SIG-M5 treated with dmso at 0.1 percent for 504 hours (cell line): ENCODE measurements around the gene FCAMR.

Experiments used
- DNase-seq: peaks from one replicate; lab custom pipeline; 2025; ENCODE audit not compliant: unreplicated experiment; lab: John Stamatoyannopoulos, UW

Gene FCAMR

DNA sequence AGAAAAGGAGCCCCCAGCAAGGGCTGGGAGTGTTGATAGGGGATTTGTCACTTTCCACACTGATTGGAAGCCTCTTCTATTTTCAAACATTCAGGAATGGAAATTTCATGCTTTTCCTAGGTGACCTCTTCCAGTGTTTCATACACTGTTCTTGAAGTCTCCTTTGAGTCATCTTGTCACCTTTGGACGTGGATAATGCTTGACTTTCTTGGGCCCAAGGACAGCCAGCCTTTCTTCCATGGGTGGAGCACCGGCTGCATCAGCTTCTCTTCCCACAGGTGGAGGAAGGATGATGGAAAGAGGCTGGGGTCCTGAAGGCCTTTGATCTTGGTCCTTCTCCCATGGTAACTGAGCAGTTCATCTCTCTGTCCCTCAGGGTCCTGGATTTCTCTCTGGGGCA is 12.1 kb downstream of the FCAMR start:
- DNase-seq: no peak

DNA sequence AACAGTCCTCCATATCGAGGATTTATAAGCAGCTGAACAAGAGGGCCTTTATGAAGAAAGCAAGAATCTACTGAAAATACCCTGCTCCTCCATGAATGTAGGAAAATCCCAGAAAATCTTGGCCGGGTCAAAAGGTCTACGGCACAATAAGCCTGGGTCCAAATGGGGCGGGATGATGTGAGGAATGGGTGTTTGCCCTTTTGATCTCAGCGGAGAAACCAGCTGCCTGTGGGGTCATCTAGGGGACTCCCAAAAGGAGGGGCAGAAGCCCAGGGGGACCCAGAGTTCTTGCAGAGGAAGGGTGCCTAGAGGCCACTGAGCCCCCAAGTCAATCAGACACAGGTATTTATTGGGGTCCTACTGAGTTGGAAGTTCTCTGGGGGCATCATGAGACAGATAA is 12.6 kb downstream of the FCAMR start:
- no peak for DNase-seq

DNA sequence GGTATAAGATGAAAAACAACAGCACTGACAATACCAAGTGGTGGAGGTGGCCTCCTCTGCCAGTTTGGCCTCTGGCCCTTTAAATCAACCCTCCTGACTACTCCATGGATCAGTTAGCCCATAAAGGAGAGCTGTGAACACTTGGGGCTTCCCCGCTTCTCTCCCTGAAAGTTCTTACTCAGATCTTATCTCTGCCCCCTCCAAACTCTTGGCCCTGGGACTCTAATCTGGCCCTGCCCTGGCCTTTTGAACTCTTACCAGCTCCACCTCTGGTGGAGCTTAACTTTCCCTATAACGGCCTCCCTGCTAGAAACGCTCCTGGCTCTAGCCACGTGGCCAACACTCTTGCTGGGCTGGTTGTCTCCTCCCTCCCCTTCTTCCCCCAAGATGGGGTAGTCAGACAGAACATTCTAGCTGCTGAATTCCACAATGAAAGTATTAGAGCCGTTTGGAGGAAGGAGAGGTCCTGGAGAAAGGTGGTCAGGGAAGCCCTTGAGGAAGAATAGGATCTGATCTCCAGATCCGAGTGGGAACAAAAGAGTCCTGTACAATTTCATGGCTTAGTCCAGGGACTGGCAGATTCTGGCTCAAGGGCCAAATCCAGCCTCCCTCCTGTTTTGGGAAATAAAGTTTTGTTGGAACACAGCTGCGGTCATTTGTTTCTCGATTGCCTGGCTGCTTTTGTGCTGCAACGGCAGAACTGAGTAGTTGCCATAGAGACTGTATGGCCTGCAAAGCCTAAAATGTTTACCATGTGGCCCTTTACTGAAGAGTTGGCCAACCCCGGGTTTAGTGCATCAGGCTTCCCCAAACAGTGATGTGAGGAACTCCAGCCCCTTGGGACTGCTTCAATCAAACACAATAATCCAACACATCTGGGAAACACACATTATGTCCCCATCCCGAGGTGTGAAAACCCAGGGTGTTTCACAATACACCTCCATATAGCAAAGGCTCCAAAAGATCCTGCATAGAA is 14.5 kb downstream of the FCAMR start:
- no peak for DNase-seq

DNA sequence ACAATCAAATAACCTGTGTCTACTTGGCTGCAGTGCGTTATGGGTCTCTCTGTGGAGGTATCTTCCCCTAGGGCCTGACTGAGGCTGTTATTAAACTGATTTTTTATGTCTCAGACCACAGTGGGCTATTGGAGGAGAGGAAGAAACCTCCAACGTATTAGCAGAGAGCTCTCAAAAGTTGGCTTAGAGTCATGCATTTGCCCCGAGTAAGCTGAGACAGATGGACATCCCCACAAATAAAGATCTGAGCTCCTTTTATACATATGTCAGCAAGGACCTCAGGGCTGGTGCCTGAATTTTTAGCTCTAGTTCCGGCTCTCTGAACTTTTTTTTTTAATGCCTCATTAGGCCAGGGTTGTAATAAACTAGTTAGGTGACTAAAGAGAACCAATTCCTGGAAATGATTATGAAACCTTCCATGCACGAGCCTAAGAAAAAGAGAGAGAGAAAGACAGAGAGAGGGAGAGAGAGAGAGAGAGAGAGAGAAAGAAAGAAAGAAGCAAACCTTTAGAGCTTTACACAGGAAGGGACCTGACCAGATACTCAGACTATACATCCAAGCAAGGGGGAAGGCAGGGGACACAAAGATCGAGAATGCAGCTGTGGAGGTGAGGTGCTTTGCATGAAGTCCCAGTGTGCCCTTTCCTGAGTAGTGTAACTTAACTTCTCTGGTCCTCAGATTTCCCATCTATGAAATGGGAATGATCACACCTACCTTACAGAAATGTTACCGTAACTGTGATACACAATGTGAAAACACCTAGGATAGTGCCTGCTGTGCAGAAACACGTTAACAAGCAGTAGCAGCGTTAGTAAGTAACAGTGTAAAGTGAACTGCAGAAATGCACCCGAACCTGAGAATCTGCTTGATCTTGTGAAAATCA is 15.6 kb downstream of the FCAMR start:
- DNase-seq: no peak

DNA sequence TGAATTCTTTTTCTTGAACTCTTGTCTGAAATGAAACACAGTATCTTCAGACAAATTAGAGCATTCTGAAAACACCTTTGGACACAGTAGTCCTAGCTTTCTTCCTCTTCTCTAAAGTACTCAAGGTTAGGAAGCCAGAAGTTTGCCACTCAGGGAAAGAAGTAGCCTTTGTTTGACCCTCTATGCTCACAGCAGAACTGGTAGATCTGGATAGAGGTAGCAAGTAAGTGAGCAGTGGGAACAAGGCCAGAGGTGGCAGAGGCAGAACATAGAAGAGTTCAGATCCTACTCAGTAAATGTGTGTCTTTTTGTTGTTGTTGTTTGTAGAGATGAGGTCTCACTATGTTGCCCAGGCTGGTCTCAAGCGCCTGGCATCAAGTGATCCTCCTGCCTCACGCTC is 16.6 kb downstream of the FCAMR start:
- DNase-seq: peak; percentile 28

DNA sequence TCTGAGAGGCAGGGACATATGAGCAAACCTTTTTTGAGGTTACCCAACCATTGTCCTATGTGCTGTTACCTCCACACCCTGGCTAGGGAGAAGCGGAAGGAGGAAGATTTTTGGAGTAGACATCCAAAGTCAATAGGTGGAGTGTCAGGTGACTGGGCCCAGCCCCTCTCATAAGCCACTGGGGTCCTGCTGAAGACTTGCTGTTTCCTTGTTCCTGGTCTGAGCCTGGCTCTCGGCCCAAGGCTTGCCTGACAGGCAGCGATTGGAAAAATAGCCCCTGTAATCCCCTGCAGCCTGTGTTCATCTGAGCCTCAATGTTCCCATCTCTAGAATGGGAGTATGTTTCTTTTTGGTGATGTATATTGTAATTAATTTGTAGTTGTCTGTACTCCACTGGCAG is 17.1 kb downstream of the FCAMR start:
- no peak for DNase-seq

DNA sequence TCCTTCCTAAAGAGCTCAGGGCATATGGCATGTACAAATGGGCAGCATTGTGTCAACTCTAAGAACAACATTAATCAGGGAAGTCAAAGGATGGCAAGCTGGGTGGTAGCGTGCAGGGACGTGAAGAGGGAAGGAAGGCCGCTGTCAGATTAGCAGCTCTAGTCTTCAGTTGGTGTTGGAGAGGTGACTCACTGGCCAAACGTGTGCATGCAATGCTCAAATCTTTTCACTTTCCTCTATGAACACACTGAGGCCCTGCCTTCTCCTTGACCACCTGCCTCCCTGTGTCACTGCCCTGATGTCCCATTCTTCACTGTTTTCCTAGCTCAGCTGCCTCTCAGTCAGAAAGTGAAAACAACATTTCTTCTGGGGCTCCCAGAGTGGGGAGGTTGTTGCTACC is 18.1 kb downstream of the FCAMR start:
- DNase-seq: peak; percentile 19

DNA sequence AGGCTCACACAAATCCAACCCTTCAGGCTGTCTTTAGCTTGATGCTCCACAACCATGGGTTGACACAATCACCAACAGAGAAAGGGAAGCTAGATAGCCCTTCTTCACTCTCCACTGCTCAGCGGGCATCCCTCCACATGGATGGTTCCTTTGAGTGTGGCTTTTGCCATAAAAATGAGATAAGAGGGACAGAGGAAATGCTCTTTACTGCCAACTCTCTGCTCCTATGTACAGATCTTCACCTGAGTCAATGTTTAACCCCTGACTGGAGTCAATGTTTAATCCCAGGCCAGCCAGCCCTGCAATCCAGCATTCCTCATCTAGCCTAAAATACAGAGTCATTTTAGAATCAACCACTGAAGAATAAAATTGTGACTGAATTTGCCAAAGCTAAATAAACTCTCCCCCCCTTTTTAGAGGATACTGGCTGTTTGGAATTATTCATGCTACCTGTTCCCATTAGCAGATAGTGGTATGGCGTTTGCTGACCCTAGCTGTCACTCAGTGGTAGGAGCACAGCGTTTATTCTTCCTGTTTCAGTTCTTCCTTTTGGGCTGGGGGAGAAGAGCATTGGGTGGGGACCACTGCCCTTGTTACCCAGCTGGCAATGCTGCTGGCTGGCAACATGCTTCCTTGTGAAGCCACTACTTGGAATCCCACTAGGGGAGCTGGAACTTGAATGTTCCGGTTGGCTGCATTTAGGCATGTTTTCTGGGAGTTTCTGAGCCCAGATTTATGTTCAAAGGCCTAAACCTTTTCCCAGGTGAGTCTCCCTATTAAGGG is 18.8 kb downstream of the FCAMR start:
- peak; percentile 20 for DNase-seq

DNA sequence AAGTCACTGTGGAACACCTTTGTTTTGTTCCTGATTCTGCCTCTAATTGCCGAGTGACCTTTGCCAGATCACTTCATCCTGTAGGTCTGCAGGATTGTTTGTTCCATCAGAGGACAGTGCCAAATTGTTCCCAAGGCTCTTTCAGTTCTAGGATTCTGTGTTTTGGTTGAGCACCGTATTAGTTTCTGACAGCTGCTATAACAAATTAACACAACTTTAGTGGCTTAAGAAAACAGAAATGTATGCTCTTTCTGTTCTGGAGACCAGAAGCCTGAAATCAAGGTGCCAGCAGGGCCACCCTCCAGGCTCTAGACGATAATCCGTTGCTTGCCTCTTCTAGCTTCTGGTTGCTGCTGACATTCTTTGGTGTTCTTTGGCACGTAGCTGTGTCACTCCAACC is 20.6 kb downstream of the FCAMR start:
- no peak for DNase-seq

DNA sequence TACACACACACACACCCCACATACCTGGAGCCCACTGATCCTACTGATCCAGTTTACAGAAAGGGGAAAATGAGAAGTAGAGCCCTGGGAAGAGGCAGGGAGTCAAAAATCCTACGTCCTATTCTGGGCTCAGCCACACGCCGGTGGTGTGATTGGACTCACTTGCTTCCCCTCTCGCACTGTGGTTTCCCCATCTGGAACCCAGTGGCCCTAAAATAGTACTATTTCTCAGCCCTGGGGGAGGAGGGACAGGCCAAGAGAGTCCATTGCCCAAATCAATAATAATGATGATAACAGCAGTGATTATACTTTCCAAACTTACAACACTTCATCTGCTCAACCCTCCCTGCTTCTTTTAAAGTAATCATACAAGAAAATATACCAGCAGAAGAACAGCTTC is 21.1 kb downstream of the FCAMR start:
- peak; percentile 51 for DNase-seq

DNA sequence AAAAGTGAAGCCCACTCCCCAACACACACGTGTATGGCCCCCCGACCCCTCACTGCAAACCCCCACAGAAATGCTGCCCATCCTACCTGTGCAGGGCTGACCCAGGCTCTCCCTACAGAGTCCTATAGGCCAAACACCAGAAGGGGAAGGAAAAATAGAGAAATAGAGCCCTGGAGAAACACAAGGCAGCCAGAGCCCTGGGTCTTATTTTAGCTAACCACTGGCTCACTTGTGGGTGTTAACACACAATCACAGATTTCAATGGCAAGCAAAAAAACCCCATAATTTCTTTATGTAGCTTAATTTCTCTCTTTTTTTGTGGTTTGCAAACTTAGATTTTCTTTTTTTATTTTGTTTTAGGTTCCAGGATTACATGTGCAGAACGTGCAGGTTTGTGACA is 23.0 kb downstream of the FCAMR start:
- DNase-seq: peak; percentile 29

DNA sequence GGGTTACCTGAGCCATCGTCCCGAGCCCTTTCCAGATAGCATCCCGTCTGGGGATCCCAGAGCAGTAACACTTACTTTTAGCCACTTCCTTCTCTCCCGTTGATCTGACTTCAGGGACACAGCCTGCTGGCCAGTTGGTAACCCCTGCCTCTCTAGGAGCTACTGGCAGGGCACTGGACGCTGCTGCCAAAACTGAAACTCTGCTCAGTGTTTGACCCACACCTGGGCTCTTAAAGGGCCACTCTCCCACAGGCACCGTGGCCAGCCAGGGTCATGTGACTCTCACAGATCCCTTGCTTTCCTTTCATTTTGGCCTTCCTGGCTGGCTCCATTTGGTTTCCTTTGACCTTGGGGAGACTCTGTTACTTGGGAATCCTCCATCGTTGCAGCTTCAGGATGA is 24.0 kb downstream of the FCAMR start, which contains the start of gene PIGR:
TSS of gene PIGR (minus strand) at position 206 of the 400 bp plus-strand sequence. CDS start 5,935 bp downstream, outside the sequence.
- no peak for DNase-seq

DNA sequence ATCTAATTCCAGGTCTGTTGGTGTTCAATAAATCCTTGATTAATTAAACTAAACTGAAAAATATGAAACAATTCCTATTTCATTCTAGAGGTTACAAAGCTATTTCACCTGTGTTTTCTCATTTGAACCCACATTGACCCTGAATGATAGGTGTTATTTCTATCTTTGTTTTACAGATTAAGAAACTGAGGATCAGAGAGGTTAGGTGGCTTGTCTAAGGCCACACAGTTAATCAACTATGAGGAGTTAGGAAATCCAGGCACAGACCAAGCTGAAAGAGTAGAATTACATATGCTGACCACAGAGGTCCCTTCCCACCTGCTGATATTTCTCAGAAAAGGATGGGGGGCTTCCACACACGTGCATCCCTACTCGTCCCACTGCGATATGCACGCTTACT is 24.5 kb downstream of the FCAMR start:
- no peak for DNase-seq

DNA sequence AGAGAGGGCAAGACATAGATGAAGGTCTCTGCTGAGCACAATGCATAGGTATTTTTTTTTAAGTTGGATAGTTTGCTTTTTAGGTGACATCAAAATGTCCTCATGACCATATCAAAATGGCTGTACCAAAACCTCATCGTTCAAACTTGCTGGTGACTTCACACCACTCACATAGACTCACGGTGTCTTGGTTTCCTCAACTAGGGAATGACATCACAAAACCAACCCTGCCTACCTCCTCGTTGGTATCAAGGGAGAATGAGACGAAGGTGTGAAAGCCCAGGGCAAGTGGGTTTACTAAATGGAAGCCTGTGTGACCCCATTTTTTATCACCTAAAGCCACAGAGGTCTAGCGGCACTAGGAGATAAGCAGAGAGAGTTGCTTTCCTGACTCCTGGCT is 25.6 kb downstream of the FCAMR start:
- no peak for DNase-seq

DNA sequence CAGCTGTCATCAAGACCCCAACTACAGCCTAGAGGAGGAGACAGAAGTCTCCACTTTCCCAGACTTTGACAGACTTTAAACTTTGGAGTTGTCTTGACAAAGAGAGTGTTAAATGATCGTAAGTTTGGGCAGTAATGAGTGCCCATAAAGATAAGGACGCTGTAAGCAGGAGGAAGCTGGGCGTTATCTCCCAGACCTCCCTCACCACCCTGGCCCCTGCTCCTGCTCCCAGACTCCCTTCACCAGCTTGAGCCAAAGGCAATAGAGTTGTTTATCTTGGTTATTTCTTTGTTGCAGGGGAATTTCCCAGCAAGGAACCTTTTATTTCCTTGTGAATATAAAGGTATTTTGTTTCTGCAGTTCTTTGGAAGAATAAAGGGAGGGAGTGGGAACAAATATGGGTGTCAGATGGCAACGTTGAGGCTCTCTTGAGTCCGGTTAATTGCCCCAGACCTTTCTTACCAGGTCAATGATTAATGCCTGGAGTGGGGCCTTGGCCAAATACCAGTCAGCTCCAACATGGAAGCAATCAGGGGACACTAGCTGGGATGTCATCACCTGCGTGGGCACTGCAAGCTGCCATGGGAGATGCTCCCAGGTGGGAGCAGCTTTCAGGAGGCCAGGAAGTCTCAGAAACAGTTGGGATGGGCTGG is 28.4 kb downstream of the FCAMR start:
- DNase-seq: no peak

DNA sequence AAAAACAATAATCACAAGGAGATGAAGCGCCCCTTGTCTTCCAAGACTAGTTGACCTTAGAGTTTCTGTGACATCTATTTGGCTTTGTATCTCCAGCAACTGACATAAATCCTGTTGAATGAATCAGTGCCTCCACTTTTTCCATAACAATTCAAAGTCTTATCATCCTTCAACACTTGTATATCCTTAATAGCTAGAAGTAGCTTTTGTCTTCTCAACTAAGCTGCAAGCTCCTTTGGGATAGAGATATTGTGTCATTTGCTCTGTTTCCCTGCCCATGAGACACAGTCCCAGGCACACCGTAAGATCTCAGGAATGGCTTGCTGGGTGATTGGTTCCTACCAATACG is 29.7 kb downstream of the FCAMR start:
- DNase-seq: no peak

DNA sequence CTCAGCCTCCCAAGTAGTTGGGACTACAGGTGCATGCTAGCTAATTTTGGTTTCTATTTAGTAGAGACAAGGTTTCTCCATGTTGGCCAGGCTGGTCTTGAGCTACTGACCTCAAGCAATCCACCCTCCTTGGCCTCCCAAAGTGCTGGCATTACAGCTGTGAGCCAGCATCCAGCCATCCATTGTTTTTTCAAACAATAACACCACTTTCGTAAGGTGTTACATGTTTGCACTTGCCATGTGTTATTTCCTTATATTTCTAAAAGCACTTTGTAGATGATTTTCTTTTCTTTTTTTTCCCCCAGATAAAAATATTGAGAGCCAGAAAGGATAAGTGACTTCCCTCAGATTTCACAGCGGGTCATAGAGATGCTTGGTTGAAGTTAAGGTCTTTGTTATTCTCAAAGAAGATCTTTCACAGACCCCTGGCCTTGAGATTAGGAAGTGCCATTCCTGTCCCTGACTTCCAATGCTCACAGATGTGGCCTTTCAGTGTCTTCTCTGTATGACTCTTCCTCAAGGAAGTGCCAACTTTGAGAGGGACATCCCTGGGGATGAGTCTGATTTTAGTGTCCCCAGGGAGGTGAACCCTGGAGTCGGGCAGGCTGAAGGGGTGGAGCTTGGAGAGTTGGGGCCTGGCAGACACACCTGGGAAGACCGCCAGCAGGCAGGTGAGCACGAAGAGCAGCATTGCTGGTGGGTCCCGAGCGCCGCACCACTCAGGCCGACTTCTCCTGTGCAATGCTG is 30.2 kb downstream of the FCAMR start:
- DNase-seq: no peak

DNA sequence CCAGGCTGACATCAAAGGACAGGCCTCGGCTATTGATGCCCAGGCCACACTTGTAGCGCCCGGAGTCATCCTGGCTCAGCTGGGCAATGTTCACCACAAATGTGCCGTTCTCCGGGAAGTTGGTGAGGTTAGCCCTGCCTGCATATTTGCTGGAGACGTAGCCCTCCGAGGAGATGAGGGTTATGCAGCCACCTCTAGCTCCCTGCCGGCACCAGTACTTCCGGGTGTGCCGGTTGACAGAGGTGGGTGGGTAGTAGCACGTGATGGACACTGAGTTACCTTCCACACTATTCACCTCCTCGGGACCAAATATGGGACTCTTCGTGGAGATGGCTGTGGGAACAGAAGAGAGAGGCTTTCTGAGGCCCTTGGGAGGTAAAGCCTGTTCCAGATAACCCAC is 31.1 kb downstream of the FCAMR start:
- no peak for DNase-seq

DNA sequence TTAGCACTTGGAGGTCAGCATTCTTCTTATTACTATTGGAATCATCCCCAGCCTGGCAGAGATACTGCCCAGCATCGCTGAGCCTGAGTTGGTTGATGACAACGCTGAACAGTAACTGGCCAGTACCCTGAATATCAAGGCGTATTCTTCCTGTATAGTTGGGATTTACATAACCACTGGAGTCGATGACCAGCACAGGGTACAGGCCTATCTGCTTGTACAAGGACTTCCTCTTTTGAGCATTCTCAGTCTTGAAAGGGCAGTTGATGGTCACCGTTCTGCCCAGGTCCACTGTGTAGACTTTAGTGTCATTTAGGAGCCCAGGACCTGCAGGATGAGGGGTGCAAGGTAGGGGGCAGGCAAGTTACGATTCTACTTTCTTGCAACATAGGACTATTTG is 32.8 kb downstream of the FCAMR start:
- no peak for DNase-seq

DNA sequence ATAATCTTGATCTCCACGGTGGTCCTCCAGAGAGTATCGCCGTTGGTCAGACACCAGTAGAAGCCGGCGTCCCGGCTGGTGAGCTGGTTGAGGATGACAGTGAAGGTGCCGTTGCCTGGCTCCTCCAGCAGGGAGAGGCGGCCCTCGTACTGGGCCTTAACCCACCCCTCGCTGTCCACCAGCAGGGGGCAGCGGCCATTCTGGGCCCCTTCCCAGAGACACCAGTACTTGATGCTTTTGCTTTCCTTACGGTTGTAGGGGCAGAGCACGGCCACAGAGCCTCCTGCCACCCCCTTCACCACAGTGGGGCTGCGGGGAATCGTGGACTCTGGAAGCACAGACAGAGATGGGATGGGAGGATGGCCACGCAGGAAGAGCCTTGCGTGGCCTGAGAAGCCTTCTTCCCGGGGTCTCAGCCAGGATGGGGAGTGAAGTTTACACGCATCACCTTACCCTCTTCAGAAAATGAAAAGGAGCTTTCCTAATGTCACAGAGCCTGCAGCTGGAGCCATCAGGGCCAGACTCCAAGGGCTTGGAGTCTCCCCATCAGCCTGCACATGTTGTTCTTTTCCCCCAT is 34.7 kb downstream of the FCAMR start:
- peak; percentile 37 for DNase-seq
